NCI-H2107 treated with DMSO at 0.1 percent for 48 hours (cell line): ENCODE results near the gene CRIM1.

Experiments used
- DNase-seq: peaks from one replicate; lab custom pipeline; 2025; ENCODE audit not compliant: unreplicated experiment; lab: John Stamatoyannopoulos, UW

The CRIM1 gene

GRCh38 chr2:36511858-36512603, 156.5 kb downstream of the CRIM1 start:
- no peak for DNase-seq

- no peak for DNase-seq
Observed at GRCh38 chr2:36512705-36513104, 157.1 kb downstream of the CRIM1 start.

- no peak for DNase-seq
Observed at GRCh38 chr2:36513661-36514060, 158.1 kb downstream of the CRIM1 start.

- no peak for DNase-seq
Observed at GRCh38 chr2:36515538-36515937, 160.0 kb downstream of the CRIM1 start.

GRCh38 chr2:36516136-36516870, 160.7 kb downstream of the CRIM1 start:
- no peak for DNase-seq

- no peak for DNase-seq
Observed at GRCh38 chr2:36520431-36520830, 164.9 kb downstream of the CRIM1 start.

- no peak for DNase-seq
Observed at GRCh38 chr2:36523153-36523552, 167.6 kb downstream of the CRIM1 start.

- DNase-seq: no peak
Observed at GRCh38 chr2:36525245-36525644, 169.7 kb downstream of the CRIM1 start.

GRCh38 chr2:36526226-36526625, 170.6 kb downstream of the CRIM1 start:
- no peak for DNase-seq

- no peak for DNase-seq
Observed at GRCh38 chr2:36528274-36528673, 172.7 kb downstream of the CRIM1 start.

- DNase-seq: no peak
Observed at GRCh38 chr2:36528766-36529392, 173.3 kb downstream of the CRIM1 start.

GRCh38 chr2:36530178-36530982, 174.8 kb downstream of the CRIM1 start:
- no peak for DNase-seq

GRCh38 chr2:36530983-36531354, 175.4 kb downstream of the CRIM1 start:
- DNase-seq: no peak

- no peak for DNase-seq
Observed at GRCh38 chr2:36534275-36534799, 178.8 kb downstream of the CRIM1 start.

- DNase-seq: no peak
Observed at GRCh38 chr2:36535099-36535498, 179.5 kb downstream of the CRIM1 start.

GRCh38 chr2:36536776-36537175, 181.2 kb downstream of the CRIM1 start:
- DNase-seq: no peak

- DNase-seq: peak; percentile 60
Observed at GRCh38 chr2:36538335-36538734, 182.8 kb downstream of the CRIM1 start.

- no peak for DNase-seq
Observed at GRCh38 chr2:36539631-36540030, 184.1 kb downstream of the CRIM1 start.

GRCh38 chr2:36540986-36541754, 185.6 kb downstream of the CRIM1 start:
- DNase-seq: no peak

GRCh38 chr2:36541891-36542595, 186.5 kb downstream of the CRIM1 start:
- no peak for DNase-seq
